NCI-H69 (cell line): Measurements from ENCODE around the gene NT5DC3.
"Not testable (repeated sequence)": the region's sequence is repeated elsewhere in the genome, so short reads cannot be mapped to it uniquely, and the experiment has no call there.

ENCODE experiments used
- DNase-seq: peaks from one replicate; lab custom pipeline; 2025; lab: John Stamatoyannopoulos, UW

Gene NT5DC3

GRCh38 chr12:103809639-103810038 is 31.4 kb downstream of the NT5DC3 start:
- not testable (repeated sequence) for DNase-seq

DNA sequence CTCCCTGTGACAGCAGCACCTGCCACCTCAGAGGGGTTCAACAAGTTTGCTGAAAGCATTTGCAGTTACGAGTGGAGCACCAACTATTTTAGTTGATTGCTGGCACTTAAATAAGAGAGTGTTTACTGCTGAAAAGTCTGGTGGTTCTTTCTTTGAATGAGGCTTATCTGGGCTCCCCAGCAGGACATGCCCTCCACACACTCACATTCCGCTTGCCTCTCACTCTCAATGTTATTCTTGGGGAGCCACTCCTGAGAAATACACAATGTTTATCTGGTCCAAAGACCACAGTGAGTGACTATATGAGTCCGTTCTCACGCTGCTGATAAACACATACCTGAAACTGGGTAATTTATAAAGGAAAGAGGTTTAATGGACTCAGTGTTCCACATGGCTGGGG is 31.9 kb downstream of the NT5DC3 start:
- DNase-seq: no peak

GRCh38 chr12:103808239-103808880 is 32.7 kb downstream of the NT5DC3 start:
- no peak for DNase-seq

DNA sequence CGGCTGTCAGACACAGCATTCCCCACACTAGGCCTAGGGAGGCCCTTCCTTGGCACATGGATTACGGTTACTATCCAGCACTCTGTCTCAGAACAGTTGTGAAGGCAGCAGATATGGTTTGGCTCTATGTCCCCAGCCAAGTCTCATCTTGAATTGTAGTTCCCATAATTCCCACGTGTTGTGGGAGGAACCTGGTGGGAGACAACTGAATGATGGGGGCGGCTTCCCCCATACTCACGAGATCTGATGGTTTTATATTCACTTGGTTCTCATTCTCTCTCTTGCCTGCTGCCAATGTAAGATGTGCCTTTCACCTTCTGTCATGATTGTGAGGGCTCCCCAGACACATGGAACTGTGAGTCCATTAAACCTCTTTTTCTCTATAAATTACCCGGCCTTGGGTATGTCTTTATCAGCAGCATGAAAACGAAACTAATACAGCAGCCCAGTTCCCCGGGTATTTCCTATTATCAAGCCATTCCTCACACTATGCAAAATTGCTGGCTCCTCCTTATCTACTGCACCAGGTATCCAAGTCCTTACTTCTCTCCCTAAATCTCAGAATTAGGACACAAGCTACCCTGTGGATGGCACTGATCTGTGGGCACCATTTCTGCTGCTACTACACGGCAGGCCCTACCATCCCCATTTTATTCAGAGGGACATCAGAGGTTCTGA is 33.3 kb downstream of the NT5DC3 start:
- no peak for DNase-seq

DNA sequence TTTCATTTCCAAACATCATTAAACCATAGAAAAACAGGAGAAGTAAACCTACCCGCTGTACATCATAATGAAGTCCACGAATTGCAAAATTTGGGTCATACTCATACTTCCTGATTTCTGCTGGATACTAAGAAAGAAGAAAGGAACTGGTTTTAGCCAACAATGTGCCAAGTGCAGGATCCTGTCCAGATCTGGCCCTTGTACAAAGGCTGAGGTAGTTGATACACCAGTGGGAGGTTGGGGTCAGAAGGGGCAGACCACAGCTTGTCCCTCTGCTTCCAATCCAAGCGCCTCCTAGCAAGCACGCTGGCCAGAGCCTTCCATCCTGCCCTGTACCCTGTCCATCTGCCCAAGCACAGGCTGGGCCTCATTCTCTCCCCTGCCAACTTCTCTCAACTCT is 34.2 kb downstream of the NT5DC3 start:
- no peak for DNase-seq

DNA sequence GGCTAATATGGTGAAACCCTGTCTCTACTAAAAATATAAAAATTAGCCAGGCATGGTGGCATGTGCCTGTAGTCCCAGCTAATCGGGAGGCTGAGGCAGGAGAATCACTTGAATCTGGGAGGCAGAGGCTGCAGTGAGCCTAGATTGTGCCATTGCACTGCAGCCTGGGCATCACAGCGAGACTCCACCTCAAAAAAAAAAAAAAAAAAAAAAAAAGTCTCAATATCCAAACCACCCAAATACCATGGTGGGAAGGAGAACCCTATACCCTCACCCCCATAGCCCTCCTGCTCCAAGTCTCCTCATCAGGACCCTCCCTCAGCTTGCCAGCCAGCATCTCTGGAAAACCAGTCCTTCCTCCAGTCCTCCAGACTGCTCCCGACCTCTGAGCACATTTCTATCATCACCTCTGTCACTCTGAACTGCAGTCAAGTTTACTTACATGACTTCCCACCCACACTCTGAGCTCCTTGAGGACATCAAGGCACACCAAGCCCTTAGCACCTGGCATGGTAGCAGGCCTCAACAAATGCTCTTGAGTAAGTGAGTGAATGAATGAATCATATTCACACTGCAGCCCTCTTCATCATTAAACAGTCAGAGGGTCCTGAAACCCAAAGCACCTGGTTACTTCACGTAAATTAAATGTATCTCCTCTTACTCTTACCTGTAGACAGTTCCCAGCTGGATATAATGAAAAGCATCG is 35.2 kb downstream of the NT5DC3 start:
- DNase-seq: no peak

- DNase-seq: no peak
Measured at GRCh38 chr12:103803847-103804246, 37.2 kb downstream of the NT5DC3 start.

DNA sequence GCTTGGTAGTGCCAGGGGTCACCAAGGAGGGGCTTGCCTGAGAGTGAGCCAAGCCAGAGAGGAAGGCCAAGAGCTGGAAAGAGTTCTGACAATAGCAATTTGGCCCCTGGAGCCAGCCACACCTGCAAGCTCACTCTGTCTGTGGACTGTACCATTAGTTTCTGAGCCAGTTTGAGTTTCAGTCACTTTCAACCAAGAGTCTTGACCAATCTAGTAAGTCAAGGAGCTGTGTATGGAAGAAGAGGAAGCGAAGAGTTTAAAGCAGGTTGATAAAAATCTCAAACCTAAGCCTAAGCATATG is 38.5 kb downstream of the NT5DC3 start:
- DNase-seq: no peak

GRCh38 chr12:103801709-103802585 is 39.1 kb downstream of the NT5DC3 start:
- no peak for DNase-seq

DNA sequence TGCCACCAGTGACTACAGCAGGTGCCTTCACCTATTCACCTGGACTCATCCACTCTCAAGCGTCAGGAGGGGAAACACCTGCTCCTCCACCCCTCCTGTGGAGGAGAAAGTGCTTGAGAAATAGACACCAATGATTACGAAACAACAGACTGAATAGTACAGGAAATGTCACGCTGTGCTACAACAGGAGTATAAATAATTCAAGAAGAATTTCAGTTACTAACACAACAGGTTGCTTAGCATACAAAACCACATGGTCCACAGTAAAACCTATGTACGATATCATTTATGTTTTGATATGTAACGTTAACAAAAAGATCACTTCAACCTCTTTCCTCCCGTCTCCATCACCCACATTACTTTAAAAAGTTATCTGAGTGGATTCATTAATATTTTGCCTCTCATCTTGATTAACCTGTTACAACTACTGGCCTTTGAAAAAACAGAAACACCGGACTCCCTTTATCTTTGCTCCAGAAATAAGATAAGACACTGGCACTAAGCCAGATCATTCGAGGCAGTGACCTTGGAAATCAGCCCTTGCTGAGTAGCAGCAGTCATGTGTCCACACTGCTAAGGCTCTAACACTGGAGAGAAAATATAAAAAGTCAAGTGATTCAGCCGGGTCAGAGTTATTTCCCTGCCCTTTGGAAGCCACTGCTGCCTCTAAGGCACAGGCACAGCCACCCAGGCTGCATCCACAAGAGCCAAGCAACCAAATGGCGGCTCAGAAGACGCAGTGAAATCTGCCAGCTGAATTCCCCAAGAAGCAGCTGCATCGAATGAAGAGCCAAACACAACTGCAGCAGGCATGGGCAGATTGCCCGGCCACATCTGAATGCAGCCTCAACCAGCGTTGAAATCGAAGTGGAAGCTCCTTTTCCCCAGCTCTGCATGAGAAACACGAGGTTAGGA is 40.9 kb downstream of the NT5DC3 start:
- peak; percentile 97 for DNase-seq

GRCh38 chr12:103799504-103799856 is 41.6 kb downstream of the NT5DC3 start:
- DNase-seq: no peak

GRCh38 chr12:103798586-103798985 is 42.4 kb downstream of the NT5DC3 start:
- DNase-seq: no peak

GRCh38 chr12:103794309-103795213 is 46.5 kb downstream of the NT5DC3 start:
- DNase-seq: no peak

DNA sequence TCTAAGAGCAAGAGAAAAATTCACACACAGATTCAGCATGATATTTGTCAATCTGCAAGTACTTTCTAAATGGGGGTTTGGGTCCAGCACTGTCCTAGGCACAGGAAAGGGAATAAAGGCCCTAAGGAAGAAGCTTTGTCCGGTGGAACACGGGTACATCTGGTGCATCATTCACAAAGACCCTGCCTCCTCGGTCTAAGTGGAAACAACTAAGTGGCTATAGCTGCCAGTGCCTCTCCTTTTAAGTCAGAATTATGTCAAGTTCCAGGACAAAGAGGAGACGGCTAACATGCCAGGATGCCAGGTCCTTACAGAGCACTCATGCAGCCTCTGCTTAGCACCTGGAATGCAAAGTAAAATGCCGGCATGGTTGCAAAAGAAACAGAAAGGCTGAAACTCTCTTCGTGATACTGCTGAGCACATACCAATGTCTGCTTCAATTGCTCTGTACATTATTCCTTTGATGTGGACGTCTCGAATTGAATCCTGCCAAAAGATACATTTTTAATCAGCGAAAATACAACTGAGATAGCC is 47.5 kb downstream of the NT5DC3 start:
- no peak for DNase-seq

DNA sequence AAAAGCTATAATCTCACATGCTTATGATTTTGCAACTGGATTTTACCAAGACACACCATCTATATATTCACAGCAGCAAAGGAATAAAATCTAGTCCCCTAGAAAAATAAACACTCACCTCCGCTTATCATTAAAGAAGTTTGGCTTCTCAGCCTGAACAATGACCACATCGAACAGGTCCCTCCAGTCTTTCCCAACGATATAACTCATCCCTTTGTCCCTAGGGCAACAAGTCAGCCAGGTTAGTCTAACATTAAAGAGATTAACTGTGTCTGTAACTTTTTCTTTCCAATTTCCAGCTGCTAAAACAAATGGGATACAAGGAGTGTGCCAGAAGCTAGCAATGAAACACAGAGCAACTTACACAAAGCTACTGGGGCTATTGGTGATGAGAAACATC is 48.0 kb downstream of the NT5DC3 start:
- DNase-seq: no peak

- DNase-seq: no peak
Measured at GRCh38 chr12:103791350-103791920, 49.6 kb downstream of the NT5DC3 start.

GRCh38 chr12:103786201-103786600 is 54.8 kb downstream of the NT5DC3 start:
- DNase-seq: no peak

- no peak for DNase-seq
Measured at GRCh38 chr12:103785243-103786031, 55.6 kb downstream of the NT5DC3 start.
